Measurements from ENCODE around the gene ZNF653.

DNA sequence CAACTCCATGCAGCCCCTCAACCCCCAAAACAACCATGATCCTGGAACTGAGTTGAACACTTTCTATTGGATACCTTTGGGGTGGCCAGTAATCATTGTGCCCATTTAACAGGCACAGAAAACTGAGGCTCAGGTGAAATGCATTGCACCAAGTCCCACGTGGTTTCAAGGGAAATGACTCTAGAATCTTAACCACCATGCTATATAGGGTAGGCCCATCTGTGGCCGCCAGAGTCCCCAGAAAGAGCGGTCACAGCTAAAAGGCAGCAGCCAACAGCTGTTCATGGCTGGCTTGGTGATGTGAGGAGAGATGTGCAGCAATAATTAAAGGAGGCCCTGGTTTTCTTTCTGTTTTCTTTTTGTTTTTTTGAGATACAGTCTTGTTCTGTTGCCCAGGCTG, 35.6 kb upstream of the ZNF653 start:
- TF ChIP-seq, protein P1, sequence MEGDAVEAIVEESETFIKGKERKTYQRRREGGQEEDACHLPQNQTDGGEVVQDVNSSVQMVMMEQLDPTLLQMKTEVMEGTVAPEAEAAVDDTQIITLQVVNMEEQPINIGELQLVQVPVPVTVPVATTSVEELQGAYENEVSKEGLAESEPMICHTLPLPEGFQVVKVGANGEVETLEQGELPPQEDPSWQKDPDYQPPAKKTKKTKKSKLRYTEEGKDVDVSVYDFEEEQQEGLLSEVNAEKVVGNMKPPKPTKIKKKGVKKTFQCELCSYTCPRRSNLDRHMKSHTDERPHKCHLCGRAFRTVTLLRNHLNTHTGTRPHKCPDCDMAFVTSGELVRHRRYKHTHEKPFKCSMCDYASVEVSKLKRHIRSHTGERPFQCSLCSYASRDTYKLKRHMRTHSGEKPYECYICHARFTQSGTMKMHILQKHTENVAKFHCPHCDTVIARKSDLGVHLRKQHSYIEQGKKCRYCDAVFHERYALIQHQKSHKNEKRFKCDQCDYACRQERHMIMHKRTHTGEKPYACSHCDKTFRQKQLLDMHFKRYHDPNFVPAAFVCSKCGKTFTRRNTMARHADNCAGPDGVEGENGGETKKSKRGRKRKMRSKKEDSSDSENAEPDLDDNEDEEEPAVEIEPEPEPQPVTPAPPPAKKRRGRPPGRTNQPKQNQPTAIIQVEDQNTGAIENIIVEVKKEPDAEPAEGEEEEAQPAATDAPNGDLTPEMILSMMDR (conservative IDR thresholded peaks at IDR 0.05; ENCODE audit: low read depth, low read length), result no peak
- TF ChIP-seq EZH2 (IDR thresholded peaks at IDR 0.05; ENCODE audit: low read length, unreplicated experiment) (no peak), EZH2phosphoT487 (IDR thresholded peaks at IDR 0.05; ENCODE audit: borderline replicate concordance, low read length) (no peak)
